DMS153 treated with DMSO at 0.1 percent for 48 hours (cell line): ENCODE data around the gene DTHD1.

Experiments used
- DNase-seq: peaks from one replicate; lab custom pipeline; 2025; ENCODE audit not compliant: unreplicated experiment; lab: John Stamatoyannopoulos, UW

The DTHD1 gene

DNA sequence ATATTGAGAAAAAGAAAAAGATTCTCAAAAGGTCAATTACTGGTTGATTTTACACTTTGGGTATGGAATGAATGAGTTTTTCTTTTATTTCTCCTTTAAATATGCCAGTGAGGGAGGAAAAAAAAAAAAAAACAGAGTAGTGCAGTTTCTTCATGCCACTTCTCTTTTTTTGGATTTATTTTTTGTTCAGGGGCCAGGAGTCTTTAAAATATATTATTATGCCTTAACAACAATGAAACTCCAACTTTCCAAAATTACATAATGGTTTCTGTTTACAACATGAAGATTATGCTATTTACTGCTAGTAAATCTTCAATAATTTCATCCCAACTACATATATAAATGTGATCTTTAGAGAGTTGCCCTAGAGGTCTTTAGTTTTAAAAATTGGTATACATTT lies 31.9 kb downstream of the DTHD1 start:
- no peak for DNase-seq

DNA sequence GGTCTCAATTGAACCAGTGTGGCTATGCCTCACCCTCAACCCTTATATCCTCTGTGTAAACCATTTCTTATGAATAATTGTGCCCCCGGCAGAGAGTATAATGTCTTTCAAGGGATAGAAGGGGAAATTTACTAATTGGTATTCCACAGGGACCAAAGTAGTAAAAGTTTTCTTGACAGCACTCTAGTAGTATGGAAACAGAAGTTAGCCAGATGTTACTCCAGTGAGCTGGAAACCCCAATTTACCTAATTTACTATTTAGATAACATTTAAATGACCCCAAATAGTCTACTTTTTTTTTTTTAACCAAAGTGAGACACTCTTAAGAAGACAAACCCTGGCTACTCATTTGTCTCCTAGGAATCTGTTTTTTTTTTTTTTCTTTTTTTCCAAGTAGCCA lies 32.3 kb downstream of the DTHD1 start:
- DNase-seq, result no peak

DNA sequence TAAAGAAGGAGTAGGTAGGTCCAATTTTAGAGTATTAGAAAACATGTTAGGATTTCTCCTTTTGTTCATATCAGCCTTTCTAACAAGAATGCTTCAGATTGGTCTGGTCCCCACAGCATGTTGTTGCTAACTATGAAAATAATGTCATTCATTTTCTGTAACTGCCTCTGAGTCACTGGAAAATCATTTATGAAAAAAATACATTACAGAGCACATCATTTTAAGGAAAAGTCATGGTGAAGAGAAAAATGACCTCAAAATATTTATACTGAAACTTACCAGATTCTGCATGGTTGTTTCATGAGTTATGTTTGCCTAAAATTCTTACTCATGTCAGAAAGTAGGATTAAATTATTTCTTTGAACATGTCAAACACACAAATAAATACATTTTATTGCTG lies 35.2 kb downstream of the DTHD1 start:
- no peak for DNase-seq

DNA sequence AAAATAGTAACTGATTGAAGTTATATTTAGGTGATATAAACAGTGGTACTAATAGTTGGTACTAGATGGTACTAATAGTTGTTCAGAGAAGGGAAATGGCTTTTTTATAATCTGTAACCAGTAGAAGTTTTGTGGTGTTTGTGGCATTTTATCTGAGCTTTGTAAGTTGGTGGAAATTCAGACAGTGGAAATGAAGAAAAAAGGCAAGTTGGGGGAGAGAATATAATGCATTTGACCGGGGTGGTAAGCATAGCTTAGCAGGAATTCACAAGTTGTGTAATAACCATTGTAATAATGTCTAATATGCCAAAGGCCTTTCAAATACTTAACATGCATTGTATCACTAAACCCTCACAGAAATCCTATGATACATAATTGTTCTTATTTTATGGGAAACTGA lies 36.3 kb downstream of the DTHD1 start:
- DNase-seq, result no peak

DNA sequence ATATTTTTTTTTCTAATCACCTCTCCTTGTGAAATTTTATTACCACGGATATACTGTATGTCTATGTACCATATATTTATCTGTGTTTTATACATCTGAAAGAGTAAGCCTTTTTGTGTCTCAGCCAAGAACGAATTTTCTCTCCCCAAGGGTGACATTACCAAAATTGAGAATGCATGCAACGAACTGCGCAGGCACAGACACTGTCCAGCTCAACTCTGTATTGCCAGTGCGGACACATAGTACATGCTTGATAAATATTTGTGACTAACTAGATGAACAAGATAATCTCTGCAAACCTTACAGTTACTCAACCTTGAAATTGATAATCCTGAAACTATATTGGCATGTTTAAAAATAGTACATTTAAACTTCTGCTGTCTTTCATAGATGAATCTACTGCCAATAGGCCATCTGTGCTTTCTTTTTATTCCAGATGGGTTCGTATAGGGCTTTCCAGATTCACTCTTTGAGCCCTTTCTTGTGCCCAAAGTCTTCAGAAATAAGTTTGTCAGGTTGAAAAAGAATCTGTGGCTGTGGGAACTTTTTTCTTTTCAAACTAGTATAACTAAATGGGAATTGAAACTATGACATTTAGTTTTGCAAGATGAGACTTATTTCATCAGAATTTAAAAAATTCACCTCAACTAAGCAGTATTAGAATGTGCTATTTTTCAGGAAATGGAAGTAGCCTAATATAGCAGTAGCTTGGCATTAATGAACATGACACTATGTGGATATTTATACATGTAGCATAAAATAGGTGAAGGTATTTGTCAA lies 38.9 kb downstream of the DTHD1 start:
- no peak for DNase-seq

DNA sequence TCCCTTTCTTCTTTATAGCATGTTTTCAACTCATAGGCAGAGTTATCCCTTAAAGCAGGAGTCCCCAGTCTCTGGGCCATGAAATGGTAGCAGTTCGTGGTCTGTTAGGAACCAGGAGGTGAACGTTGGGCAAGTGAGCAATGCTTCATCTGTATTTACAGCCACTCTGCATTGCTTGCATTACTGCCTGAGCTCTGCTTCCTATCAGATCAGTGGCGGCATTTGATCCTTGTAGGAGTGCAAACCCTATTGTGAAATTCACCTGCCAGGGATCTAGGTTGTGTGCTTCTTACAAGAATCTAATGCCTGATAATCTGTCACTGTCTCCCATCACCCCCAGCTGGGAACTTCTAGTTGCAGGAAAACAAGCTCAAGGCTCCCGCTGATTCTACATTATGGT lies 39.8 kb downstream of the DTHD1 start:
- DNase-seq, result no peak

DNA sequence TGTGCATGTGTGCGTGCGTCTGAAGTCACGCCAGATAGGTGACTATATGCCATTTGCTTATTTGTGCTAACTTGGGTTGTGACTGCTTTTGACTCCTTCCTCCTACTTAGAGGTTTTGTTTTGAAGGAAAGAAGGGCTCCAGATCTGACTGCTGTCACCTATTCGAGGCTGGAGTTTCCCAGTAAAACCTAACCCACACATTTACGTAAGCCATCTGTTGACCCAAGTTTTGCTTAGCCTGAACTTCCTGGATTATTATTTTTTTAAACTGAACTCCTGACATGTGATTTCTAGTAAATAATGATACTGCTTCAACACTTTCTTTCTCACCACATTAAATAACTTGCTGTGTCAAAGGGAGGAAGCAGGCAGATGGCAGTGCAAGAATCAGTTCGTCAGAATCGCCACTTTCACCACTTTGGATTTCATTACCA lies 41.5 kb downstream of the DTHD1 start:
- DNase-seq, result no peak

DNA sequence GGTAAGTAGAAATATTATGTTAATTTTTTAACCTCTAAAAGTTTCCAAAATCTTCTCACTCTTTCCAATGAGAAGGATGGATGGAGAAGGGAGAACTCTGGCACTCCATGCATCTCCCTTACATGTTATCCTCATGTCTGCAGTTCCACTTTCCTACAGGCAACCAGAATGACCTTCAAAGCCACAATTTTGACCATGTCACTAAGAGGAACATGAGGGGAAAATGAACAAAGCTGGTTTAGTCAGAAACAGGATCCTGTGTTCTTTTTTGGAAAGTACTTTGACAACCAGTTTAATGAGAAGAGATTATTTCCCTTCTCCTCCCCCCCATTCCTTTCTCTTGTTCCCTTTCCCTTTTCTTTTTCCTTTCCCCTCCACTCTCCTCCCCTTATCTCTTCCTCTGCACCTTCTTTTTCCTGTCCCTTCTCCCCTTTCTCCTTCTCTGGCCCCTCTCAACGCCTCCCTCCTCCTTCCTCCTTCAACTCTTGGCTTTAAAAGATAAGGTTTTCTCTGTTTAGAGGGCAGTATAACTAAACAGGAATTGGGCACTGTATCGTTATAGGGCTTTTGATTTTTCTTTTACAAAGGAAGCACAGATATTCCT lies 42.5 kb downstream of the DTHD1 start:
- DNase-seq, result no peak

DNA sequence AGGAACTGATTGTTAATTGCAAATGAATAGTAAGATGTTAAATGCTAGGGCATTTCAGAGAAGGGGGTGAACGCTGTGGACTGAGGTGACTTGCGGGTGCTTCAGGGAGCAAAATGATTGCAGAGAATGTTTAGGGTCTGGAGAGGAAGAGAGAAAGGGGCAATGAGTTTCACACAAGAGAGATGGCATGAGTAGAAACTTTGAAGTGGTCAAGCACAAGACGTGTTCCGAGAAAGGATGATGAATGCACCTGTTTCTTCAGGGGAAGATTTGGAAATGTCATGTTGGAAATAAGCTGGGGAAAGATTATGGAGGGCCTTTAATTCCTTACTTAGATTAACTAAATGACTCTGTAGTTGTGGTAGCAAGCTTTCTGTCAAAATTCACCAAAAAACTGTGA lies 43.4 kb downstream of the DTHD1 start:
- DNase-seq, result no peak

DNA sequence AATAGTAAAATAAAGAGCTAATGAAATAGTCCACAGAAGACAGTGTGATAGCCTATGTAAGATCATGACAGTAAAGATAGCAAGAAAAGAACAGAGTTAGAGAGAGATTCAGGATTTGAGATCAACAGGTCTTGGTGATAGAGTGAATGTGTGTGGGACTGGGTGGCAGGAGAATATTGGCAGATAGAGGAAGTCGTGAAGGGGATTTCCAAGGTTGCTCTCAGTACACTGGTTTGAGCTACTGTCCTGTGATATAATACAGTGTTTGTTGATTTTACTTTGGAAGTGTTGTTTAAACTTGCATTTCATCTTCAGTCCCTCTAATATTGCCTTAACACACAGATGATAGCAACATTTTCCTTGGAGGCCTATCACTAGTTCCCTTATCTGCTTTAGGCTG lies 44.1 kb downstream of the DTHD1 start:
- DNase-seq, result no peak

DNA sequence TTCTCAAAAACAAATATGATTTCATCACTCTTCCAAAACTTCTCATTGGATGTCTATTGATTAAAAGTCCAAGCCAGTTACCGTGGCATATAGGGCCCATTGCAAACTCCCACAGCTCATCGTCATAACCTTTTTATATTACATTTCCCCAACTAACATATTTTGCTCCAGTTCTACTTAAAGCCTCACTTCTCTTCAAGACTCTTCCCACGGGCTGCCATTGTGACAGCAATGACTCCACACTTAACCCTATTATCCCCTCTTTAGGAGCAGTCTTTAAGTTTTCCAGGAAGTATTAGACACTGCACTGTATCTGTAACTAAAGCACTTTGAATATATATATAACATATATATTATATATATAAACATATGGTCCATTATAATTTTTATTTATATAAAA lies 44.5 kb downstream of the DTHD1 start:
- DNase-seq, result no peak

DNA sequence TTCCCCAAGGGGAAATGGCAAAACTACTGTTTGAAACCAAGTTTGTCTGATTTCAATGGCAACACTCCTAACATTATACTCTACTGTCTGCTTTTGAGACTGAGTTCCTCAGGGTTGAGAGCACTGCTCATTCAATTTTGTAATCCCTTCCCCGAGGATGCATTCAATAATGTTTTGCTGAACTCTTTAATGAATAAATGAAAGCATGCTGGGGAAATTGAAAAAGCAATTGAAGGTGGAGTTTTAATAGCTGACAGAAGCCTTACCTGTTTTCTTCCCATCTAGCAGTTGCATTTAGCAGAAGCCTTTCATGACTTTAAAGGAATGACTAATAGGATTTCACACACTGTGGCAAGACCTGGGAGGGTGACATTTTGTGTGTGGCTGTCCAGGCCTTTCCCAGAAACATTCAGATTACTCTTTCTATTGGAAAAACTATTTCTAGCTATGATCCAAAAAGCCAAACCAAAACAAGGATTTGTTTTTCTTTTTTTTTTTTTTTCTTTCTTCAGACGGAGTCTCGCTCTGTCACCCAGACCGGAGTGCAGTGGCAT lies 45.1 kb downstream of the DTHD1 start:
- no peak for DNase-seq

DNA sequence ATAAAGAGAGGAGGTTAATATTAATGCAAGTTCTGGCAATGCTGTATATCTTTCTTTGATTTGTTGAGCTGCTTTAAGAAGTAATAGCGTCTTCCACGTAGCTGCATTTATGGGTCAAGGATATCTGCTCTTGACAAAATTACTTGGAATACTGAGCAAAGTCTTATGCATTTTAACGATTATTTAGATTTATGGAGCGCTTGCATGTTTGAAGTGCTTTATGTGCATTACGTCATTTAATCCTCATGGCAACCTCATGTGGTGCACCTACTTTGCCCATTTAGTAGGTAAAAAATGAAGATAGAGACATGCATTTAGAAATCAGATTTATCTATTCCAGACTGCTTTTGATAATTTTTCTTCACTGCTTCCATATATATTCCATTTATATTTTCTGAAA lies 46.0 kb downstream of the DTHD1 start:
- no peak for DNase-seq

DNA sequence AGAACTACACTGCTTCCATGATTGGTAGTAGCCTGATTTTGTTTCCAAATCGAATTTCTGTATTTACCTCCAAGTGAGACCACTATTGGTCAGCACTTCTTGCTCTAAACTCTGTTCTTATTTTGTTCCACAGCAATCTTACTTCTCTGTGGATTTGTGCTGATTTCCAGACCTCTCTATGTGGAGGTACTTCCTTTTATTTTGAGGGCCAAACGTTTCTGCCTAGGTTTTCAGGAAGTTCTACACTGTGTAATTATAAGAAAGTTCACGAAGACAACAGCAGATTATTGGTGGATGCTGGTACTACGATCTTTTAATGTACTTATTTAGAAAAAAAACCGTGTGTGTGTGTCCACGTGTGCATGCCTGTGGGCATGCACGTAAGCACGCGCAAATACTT lies 46.7 kb downstream of the DTHD1 start:
- no peak for DNase-seq

DNA sequence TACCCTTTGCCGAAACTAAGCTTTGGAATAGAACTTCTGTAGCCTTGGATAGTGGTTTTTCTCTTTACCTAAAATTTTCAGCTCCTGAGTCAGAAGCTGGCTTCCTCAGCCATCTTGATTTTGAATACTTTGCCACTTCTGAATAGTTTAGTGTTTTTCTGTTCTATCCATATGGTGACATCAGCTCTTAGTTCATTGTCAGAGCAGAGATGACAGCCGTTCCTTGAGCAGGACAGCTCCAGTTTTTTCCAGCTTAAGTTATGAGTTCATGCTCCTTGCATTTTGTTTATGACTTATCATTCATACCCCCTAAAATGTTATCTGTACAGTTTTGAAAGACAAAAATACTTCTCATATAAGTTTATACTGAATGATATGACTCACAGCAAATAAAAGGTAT lies 47.8 kb downstream of the DTHD1 start:
- DNase-seq, result no peak

DNA sequence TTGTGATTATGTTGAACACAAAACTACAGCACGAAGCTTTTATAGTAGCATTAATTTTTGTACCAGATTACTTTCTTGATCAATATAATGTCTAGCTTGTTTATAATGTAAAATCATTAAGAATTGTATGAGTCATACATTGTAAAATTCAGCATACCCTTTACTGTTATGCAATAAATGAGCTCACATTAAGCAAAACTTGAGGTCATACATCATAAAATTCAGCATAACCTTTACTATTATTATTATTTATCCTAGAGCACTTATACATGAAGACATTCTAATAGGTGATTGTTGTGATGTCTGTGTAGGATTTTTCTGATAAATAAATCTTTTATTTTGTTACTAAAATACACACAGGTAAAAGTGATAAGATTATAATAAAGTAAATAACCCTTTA lies 49.4 kb downstream of the DTHD1 start:
- DNase-seq, result no peak

DNA sequence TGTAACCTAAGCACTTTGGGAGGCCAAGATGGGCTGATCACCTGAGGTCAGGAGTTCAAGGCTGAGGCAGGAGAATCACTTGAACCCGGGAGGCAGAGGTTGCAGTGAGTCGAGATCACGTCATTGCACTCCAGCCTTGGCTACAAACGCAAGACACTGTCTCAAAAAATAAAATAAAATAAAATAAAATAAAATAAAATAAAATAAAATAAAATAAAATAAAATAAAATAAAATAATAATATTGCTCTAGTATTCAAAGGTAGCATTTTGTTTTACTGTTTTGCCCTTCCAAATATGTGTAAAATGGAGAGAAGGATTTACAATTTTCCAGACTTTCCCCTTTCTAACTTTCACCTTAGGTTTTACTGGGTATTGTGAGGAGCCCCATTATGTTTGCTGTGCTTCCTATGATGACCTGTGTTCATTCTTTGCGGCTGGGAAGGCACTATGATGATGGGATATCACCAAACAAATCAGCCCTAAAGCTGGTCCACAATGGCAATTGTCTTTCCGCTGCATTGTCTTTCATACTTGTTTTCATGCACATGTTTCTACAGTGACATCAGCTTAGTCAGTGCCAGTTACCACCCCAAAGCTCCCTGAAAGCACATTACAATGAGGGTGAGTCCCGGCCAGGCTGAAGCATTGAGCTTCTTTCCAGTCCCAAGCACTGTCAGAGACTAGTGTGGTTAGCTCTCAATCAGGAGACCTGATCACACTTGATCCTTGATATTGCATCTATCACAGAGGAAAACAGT lies 50.8 kb downstream of the DTHD1 start:
- DNase-seq, result no peak

DNA sequence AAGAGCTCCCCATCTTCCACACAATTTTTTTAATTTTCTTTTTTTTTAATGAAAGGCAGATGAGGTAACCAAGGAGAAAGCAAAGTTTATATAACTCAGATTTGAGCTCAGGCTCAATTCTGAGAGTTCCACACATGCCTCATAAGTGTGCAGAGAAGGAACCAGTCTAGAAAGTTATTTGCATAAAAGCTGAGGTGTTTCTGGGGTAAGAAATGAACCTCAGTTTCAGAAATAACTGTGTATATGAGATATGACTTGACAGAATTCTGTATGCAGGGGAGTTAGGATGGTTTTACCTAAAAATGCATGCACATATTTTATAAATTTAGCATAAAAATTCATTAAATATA lies 51.3 kb downstream of the DTHD1 start:
- no peak for DNase-seq

DNA sequence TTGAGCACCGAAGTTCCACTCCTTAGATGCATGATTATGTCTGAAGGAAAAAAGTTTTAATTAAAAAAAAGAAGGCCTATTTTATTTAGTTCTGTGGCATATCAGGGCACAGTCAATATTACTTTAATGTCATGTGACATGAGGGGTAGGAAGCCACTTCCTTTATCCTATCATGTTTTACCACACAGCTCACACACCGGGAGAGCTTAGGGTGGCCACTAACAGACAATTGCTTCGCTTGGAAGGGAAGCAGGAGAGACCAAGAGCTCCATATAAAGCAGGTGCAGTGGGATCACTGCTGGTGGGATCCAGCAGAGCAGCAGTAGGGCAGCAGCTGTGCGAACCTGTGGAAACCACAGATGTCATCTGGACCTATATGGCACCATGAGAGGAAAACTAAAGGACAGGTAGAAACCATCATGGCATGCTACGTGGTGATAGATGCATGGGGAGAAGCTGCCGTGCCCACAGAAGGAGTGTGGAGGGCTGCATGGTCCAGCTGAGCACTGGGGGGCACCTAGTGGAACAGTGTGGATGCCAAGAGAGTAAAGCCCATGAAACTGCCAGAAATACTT lies 52.0 kb downstream of the DTHD1 start:
- DNase-seq, result no peak

DNA sequence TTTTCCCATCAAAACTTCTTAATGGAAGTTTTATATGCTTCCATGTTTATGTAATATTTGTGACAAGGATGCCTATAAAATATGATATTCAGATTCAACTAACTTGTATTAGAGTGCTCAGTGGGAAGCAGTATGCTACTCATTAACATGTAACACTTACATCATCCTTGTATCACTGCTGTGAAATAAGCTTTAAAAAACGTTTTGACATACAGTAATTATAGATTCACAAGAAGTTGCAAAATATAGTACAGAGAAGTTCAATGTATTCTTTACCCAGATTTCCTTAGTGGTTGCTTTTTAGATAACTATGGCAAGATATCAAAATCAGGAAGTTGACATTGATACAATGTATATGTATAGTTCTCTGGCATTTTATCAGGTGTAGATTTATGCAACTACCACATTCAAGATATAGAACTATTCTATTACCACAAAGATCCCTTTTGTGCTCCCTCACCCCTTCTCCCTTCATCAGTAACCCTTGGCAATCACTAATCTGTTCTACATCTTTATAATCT lies 56.3 kb downstream of the DTHD1 start:
- no peak for DNase-seq

DNA sequence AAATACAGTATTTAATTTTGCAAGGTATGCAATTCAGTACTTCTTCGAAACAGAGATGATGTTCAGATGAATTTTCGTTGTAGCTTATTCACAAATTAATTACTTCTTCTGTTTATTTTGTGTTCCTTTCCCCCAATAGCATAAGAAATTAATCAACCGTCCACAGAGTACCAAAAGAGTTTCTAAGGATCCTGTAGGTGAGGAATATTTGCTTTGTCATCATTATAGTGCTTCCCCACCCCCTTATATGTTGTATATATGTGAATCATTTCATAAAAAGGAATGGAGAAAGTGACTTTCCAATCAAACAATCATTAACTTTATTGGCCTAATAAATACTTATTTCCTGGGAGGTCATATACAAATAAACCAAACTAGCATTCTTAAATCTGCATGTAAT lies 57.6 kb downstream of the DTHD1 start:
- DNase-seq, result no peak

DNA sequence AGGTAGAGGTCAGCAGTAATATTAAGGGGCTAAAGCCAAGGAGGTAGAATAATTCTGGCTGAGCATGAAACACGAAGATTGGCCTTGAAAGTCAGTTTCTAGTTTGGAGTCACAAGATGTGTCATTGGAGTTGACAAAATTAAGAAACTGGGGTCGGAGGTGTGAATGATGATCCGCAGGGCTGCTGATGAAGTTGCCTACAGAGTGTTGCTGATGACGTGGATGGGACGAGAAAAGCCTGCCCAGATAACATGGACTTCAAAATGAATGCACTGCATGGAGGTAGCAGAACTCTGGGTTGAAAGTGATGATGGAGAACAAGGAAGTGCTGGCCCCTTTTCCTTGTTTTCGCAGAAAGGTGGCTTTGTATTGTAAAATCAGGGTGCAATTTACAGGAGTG lies 60.5 kb downstream of the DTHD1 start:
- no peak for DNase-seq
